Neural progenitor cell (in vitro differentiated cells): Measurements from ENCODE around the gene ZNF286A.

Source experiments
- CTCF ChIP-seq: fragments of 200-600 bp; sonication (generic); IDR thresholded peaks from 2 replicates; pipeline ENCODE4 v1.5.1; 2017; ENCODE audit warnings: antibody characterized with exemption, mild to moderate bottlenecking
- EZH2 ChIP-seq: fragments of 200-600 bp; sonication (generic); IDR thresholded peaks from 2 replicates; pipeline ENCODE4 v1.6.1; 2017; ENCODE audit warnings: antibody characterized with exemption, mild to moderate bottlenecking, moderate library complexity

GRCh38 chr17:15742921-15743320, 43.4 kb downstream of the ZNF286A start:
- TF ChIP-seq EZH2 (no peak), CTCF (no peak)
